HG02571 (cell line): ENCODE data around the gene TTBK1.

Experiments
- ATAC-seq: cut with Tn5 transposase; IDR thresholded peaks from one replicate; pipeline ENCODE4 v1.9.1; 2021; ENCODE audit warnings: mild to moderate bottlenecking, moderate library complexity; ENCODE audit not compliant: unreplicated experiment

TTBK1 gene

DNA sequence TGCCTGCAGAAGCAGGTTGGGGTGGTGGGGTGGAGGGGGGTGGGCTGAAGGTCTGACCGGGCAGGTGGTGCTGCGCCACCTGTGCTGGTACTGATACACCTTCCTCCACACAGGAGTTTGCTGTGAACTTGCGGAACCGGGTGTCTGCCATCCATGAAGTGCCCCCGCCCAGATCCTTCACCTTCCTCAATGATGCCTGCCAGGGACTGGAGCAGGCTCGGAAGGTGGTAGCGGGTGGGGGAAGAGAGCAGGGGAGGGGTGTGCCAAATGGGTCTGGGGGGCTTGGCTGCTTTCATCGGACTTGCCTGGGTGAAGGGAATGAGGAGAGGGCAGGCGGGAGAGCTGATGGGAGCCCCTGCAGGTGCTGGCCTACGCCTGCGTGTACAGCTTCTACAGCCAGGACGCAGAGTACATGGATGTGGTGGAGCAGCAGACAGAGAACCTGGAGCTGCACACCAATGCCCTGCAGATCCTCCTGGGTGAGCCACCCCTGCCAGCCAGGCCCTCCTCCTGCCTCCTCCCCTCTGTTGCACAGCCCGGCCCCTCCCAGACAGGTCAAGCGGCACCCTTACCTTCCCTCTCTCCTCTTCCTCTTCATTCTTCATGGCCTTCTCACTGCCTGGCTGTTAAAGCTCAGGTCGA lies 20.7 kb upstream of the TTBK1 start:
- ATAC-seq = no peak

DNA sequence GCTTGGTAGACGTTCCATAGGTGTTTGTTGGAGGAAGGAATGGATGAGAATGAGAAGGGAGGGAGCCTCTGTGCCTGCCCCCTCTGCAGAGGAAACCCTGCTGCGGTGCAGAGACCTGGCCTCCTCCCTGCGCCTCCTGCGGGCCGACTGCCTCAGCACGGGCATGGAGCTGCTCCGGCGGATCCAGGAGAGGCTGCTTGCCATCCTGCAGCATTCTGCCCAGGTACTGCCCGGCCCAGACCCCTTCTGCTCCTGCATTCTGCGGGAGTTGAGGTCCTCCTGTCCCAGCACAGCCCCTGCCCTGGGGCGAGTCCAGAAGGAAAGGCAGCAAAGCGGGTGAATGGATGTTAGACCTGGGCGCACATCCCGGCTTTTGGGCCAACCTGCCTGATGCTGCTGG lies 20.1 kb upstream of the TTBK1 start:
- ATAC-seq = no peak

DNA sequence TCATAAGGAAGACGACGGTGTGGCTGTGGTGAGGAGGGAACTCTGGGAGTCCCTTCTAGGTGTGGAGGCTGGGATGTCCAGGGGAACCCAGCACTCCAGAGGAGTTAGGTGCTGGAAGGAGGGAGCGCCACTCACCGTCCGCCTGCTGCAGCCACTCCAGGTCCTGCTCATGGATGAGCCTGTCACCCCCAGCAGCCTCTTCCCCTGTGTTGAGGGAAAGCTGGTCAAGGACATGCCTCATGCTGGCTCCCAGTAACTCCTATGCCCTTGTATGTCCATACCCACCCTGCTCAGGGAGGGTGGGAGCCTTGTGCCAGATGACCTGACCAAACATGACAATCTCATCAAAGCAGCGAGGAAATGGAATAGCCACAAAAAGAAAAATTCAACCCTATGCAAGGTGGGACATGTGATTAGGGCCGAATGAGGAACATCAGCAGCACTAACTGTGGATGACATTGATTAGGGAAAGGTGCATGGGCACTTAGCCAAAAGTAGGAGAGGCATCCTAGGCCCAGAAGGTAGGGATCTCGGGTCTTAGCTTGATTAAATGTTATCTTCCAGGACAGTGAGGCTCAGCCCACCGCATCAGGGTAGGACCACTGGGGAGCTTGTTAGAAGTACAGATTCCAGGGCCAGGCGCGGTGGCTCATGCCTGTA lies 17.0 kb upstream of the TTBK1 start:
- no peak for ATAC-seq

DNA sequence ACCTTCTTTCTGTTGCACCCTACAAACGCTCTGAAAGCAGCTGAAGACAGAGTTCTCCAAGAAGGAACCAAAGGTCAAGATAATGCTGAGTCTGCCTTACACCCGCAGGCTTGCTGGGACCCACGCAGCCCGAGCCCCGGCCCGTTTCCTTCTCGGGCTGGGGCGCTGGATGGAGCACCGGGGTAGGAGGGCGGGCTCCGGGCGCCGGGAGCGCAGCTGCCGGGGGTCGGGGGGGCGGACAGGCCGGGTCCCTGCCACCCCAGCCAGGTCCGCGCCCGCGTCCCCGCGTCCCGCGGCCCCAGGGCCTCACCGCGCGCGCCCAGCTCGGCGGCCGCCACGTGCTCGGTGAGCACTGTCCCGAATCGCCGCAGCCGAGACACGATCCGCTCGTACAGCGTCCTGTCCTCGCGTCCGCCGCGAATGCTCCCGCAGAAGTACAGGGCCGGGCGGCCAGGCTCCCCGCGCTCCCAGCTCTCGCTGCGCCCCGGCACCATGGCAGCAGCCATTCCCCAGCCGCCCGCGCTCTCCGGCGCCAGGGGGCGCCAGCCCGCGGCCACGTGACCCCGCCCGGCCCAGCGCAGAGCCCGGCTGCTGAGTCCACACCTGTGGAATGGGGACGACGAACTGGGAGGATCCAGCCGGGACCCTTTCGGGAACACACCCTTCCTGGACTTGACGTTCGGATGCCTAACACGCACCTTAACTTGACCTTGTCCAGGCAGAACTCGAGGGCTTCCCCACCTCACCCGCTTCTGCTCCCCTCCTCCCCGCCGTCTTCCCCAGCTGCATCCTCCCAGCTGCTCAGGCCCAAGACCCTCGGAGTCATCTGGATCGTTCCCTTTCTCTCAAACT lies 14.1 kb upstream of the TTBK1 start, which contains the start of gene DNPH1:
DNPH1 (minus strand) TSS at position 531 of the 852 bp plus-strand sequence; CDS start at position 506, 25 bp downstream.
- ATAC-seq = peak; percentile 78

DNA sequence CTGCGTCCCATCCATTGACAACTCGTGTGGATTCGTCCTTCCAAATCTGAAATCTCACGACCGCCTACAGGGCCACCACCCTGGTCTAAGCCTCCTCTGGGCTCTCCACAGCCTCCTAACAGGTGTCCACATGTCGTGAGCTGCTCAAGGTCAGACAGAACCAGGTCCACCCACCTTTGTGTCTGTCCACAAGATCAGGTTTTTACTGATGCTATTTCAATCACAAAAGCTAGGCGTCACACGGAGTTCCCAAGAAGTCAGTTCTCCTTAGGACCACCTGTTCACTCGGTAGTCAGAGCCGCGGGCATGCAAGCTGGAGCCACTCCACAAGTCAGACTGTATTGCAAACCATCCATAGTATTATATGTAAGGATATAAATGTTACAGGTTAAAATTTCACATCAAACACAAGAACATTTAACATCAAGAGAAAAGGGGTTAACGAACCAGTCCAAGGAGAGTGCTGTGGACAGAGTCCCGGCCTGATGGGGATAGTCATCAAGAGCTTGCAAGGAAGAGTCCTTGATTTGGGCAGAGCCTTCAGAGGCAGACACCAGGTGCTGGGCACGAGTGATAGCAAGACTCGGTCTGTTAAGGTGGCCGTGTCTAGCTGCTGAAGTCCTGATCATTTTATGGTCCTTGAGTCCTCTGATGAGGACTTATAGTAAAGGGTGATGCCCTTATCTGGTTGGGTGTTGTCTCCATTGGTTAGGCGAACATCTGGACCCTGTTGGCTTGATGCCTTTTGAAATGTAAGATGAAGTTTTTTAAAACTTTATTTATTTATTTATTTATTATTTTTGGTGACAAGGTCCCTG lies 13.3 kb upstream of the TTBK1 start:
- ATAC-seq = no peak

DNA sequence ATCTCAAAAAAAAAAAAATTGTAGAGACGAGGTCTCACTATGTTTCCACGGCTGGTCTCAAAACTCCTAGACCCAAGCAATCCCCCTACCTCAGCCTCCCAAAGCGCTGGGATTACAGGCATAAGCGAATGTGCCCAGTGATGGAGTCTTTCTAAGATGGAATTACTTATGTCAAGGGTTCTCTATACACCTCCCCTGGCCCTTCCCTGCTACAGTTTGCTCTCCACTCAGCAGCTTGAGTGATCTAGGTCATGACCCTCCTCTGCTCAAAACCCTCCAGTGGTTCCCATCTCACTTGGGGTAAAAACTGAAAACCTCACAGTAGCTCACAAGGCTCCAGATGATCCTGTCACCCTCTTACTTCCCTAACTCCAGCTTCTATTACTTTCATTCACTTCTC lies 12.2 kb upstream of the TTBK1 start:
- no peak for ATAC-seq

DNA sequence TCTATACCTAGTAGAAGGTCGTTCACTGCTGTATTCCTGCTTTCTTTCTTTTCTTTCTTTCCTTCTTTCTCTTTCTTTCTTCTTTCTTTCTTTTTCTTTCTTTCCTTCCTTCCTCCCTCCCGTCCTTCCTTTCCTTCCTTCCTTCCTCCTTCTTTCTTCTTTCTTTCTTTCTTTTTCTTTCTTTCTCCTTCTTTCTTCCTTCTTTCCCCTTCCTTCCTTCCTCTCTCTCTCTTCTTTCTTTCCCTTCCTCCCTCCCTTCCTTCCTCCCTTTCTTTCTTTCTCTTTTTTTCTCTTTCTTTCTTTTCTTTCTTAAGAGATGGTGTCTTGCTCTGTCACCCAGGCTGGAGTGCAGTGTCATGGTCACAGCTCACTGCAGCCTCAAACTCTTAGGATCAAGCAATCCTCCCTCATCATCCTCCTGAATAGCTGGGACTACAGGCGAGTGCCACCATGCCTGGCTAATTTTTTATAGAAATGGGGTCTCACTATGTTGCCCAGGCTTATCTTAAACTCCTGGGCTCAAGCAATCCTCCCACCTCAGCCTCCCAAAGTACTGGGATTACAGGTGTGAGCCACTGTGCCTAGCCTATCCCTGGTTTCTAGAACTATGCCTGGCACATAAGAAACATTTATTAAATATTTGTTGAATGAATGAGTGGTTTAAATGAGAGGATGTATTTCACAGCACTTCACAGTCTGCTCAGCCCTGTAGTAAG lies 11.4 kb upstream of the TTBK1 start:
- no peak for ATAC-seq

DNA sequence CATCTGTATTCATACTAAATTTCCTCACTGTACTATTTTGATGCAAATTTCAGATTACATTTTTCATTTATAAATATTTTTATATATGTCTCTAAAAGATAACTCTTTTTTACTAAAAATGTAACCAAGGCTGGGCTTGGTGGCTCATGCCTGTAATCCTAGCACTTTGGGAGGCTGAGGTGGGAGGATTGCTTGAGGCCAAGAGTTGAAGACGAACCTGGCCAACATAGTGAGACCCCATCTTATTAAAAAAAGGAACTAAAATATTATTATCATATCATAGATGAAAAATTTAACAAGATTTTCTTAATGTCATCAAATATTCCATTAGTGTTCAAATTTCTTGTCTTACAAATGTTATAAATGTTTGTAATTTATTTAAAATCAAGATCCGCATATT lies 7.4 kb upstream of the TTBK1 start:
- ATAC-seq = no peak

DNA sequence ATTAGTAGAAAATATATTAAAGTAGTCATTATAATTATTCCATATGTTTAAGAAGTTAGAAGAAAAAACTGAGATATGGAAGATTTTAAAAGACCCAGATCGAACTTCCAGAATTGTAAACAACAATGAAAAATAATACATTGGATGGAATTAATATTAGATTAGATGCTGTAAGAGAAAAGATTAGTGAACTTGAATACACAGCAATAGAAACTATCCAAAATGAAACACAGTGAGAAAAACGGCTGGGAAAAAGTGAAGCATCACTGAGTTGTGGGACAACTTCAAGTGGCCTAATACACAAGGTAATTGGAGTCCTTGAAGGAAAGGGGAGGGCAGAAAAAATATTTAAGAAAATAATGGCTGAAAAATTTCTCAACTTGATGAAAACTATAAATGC lies 4.2 kb upstream of the TTBK1 start:
- no peak for ATAC-seq

DNA sequence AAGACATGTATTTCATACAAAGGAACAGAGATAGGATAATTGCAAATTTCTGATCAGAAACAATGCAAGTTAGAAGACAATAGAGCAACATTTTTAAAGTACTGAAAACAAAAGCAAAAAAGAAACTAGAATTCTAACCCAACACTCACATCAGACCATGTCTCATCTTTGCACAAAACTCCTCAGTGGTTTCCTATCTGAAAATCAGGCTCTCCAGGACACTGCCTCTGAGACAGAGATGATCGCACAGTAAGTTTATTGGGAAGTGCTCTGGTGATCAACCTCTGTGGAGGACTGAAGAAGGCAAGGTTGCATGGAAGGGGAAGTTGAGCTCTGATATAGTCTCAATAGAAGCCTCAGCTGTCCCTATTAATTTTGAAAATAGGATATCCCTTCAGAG lies 2.3 kb upstream of the TTBK1 start:
- no peak for ATAC-seq

DNA sequence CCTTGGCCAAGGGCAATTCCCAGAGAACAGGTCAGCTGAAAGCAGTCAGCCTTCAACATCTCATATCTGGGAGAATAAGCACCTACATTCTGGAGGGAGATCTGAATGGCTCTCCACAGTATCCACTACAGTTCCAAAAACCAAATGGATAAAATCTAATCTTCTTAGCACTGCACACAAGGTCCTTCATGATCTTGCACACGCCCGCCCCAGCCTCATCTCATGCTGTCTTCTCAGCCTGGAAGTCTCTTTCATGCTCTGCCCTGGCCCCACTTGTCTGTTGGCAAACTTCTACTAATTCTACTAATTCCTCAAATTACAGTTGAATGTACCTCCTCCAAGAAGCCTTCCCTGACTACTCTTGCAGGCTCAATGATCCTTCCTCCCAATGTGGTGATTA lies 1.8 kb upstream of the TTBK1 start:
- no peak for ATAC-seq

DNA sequence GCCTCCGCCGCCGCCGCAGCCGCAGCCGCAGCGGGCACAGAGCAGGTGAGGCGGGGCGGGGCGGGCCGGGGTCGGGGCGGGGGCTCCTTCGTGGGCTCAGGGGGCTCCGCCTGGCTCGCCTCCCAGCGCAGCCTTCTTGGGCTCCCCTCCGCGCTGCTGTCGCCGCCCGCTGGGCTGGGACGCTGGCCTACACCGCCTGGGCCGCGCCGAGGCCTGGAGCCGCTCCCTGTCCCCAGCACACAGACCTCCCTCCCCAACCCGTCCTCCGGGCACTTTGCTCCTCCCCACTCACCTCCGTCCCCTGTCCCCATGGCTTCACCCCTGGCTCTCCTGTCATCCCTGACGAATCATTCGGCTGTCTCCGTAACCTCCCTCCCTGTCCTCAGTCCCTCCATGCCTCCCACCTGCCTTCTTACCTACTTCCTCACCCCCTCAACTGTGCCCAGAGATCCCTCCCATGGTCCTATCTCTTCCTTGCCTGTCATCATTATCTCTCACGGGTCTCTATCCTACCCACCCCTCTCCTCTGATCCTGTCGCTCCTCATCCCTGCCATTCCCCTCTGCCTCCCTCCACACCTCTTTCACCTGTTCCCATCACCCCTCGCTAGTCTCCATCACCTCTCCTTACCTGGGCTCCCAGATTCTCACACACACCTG lies 512 bp downstream of the TTBK1 start:
- no peak for ATAC-seq

DNA sequence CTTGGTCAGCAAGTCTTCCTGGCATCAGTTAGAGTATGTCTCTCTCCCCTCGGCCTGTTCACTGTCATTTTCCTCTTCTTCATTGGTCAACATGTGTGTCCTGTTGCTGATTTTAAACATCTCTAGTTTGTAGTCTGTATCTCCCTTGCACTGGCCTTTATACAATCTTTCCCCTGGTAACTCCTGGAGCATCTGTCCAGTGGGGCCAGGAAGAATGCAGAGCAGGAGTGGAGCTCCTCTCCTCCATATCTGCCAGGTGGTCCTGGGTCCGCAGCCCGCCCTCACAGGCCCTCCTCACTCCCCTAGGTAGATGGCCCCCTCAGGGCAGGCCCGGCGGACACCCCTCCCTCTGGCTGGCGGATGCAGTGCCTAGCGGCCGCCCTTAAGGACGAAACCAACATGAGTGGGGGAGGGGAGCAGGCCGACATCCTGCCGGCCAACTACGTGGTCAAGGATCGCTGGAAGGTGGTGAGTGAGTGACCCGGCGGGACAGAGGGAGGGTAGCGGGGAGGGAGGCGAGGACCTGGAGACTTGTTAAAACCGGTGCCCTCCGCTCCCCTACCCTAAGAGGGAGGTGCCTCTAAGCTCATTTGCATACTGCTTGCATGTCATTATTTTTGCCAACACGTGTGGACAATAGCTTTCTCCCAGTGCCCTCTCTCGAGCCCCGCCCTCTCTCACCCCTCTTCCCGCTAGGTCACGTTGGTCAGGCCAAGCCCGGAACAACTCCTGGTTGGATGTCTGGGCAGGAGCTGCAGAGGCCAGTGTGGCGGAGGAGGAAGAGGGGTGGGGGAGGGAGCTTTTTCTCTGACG lies 3.2 kb downstream of the TTBK1 start:
- ATAC-seq = peak; percentile 29

DNA sequence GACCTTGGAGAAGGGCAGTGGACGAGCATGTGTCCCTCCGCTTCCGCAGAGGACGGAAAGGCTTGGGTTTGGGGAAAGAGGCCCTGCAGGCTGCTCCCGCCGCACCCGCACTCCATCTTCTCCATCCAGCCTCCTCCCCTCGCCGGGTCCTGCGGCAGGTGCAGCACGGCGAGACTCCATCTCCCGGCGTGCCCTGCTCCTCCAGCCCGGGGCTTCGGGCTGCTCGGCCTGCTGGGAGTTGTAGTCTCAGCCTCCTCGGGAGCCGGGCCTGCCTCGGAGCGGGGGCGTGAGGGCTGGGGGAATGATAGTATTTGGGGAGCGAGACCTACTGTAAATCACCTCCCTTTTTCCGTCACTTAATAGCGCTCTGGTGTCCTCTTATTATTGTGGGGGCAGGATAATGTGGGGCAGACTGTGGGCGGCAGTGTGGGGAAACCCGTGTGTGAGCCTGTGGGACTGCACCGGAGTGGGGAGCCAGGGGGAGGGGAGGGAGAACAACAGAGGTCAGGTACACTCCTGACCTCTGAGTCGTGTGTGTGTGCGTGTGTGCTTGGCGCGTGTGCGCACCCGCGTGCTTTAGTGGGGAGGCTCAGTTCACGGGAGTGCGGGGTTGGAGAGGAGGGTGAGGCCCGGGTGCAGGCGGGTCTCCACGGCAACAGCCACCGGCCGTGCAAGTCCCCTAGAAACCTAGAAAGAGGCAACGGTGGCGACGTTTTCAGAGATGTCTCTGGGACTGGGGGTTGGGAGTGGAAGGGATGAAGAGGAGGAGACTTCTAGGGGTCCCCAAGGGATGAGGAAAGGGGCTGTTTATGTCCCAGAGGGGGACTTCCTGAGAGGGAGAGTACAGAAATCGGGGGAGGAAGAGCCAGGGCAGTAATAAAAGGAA lies 4.1 kb downstream of the TTBK1 start:
- ATAC-seq = peak; percentile 84

DNA sequence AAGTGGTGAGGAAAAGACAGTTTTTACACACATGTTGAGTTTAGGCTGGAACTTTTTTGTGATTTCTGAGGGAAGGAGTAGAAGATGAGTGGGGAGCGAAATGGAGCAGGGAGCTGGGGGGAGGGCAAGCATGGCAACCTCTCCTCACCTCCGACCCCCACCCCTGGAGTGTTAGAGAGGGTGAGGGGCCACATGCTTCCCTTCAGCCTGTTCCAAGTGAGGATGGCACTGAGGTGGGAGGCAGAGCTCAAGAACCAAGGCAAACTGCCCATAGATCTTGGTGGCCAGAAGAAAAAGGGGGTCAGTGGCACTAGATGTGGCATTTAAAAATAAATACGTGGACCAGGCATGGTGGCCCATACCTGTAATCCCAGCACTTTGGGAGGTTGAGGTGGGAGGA lies 4.8 kb downstream of the TTBK1 start:
- ATAC-seq = no peak

DNA sequence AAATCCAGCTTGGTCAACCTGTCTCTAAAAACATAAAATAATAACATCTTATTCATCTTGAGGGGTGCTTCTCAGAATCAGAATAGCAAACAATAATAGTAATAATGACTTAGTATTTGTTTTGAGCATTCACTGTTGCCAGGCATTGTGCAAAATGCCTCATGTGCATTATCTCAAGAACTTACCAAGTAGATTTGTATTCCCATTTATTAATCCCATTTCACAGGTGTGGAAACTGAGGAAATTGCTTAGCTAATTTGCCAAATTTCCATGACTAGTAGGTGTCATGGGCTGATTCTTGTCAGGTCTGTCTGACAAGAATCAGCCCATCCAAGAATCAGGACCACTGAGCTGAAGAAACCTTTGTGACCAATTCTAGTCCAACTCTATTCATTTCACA lies 5.5 kb downstream of the TTBK1 start:
- ATAC-seq = no peak

DNA sequence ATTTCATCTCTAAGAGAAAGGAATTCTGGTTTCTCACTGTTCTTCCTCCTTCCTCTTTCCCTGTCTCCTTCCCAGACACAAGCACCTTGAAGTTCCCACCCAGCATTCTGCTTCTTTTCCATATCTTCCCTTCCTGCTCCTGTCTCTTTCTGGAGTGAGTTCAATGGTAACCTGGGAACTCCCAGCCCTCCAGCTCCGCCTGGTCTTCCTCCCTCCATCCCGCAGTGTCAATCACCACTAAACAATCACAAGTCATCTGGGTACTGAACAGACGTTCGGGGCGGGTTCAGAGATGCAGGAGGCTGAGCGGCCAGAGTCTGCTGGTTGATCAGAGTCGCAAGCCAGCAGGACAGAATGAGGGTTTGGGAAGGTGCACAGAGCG lies 7.7 kb downstream of the TTBK1 start:
- ATAC-seq = no peak

DNA sequence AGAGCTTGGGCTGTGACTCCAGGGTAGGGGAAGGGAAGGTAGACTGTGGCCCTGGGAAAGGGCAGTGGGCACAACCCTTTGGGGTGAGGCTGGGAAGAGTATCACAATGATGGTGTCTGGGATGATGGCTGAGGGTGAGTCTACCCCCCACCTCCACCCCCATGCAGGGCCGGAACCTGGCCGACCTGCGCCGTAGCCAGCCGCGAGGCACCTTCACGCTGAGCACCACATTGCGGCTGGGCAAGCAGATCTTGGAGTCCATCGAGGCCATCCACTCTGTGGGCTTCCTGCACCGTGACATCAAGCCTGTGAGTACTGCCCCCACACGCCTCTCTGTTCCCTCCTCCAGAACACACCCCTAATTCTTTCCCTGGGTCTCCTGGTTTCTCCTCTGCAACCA lies 10.1 kb downstream of the TTBK1 start:
- no peak for ATAC-seq
